ENCODE data around the gene KATNAL2. TPM values are rescaled to one million over a fixed set of nuclear protein-coding genes. Genes with fewer than 3 reads are reported as not detected.

The KATNAL2 gene
- total RNA-seq, 6 experiments from 2014 or later = 0.38 to 0.92 (median 0.66) TPM

DNA sequence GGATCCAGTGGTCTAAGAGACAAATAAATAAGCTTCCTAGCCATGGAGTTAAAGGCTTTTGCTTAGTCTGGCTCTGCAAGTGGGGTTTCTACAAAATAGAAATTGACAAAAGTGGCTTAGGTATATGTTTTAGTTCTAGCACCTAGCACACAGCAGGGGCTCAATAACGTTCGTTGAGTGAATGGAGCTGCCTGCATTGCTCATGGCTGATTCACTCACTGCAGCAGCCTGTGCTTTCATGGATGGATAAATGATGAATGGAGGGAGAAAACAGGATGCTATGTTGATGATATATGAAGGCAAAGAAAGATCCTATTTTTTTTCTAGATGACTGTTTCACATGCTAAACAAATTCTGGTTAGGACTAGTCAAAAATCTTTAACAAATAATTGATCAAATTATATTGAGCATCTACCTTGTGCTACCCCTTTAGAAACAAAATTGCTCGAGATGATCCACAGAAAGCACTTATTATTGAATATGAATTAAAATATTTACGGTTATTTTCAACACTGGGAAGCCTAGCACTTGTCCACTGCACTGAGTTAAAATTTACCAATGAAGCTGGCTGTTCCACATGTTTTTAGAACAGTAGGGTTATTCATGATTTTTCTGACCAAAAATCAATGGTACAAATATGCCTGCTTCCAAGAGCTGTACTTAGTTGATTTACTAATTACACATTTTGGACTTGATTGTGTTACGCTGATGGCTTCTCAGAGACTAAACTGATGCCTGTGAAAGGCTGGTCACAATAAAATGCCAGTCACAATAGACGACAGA is 193.3 kb downstream of the KATNAL2 start:
- no peak for DNase-seq
- Mint-ChIP-seq H3K36me3 (ENCODE audit: low read depth) (peaks cover 8% of the 10 kb centered on the region), H3K27ac (no peak overlapping the region), H3K4me1 (ENCODE audit: low read depth) (peaks cover 12% of the 10 kb centered on the region; the same call in 1 of the 2 replicates), H3K4me3 (no peak overlapping the region), H3K27me3 (ENCODE audit: insufficient read depth) (no peaks in the 10 kb centered on the region), H3K9me3 (no peaks in the 10 kb centered on the region)
- TF ChIP-seq, protein P1, sequence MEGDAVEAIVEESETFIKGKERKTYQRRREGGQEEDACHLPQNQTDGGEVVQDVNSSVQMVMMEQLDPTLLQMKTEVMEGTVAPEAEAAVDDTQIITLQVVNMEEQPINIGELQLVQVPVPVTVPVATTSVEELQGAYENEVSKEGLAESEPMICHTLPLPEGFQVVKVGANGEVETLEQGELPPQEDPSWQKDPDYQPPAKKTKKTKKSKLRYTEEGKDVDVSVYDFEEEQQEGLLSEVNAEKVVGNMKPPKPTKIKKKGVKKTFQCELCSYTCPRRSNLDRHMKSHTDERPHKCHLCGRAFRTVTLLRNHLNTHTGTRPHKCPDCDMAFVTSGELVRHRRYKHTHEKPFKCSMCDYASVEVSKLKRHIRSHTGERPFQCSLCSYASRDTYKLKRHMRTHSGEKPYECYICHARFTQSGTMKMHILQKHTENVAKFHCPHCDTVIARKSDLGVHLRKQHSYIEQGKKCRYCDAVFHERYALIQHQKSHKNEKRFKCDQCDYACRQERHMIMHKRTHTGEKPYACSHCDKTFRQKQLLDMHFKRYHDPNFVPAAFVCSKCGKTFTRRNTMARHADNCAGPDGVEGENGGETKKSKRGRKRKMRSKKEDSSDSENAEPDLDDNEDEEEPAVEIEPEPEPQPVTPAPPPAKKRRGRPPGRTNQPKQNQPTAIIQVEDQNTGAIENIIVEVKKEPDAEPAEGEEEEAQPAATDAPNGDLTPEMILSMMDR (IDR thresholded peaks at IDR 0.05) = no peak

DNA sequence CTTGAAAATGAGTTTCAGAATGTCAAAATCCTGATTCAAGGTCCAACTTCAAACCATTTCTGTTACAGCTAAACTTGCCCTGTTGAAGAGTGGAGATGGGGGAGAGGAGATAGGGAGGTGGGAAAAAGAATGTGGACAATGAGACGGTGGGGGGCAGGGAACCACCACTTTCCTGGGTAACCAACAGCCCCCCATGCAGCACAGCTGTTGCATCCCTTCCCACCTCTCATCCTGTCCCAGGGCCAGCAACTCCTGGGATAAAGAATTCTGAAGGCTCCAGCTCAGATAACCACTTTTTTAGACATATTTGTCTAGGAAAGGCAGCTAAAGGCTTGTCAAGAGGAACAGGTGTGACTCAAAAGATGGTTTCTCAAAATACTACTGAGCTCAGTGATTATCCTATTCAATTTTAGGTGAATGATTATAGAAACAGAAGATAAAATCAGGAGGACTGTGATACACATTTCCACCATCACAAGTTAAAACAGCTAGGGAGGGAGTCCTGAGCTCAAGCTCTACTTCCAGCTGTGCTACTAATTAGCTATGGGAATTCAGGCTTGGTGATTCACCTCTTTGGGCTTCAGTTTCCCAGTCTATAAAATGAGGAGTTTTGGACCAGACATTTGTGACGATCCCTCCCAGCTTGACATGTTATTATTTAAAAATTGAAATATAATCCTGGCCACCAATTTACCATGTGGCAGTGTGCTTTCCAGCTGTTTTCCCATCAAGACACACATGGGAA is 196.6 kb downstream of the KATNAL2 start:
- Mint-ChIP-seq H3K4me1 (ENCODE audit: low read depth) (peaks cover 21% of the 10 kb centered on the region), H3K4me3 (no peak overlapping the region), H3K27ac (no peak overlapping the region), H3K36me3 (ENCODE audit: low read depth) (peaks cover 15% of the 10 kb centered on the region), H3K9me3 (no peaks in the 10 kb centered on the region), H3K27me3 (ENCODE audit: insufficient read depth) (no peaks in the 10 kb centered on the region)
- DNase-seq = peak; percentile 50
- TF ChIP-seq, protein P1 (IDR thresholded peaks at IDR 0.05) = no peak

DNA sequence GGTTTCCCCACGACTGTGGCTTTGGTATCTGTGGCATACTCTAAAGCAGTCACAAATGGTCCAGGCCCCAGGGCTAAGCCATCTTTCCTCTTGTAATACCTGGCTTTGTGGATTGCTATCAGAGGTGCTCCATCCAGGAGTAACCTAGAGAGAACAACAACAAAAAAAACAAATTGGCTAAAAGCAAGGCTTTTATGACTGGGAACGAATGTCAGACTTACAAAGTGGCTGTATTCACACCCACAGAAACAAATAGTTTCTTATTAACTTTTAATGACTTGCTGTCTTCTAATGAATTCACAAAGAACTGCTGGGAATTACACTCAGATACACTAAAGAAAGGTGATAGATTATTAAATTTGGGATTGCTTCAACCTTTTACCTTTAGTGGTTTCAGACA is 197.8 kb downstream of the KATNAL2 start:
- no peak overlapping the region for H3K27ac Mint-ChIP-seq
- TF ChIP-seq, protein P1 (IDR thresholded peaks at IDR 0.05) = no peak
- H3K36me3 Mint-ChIP-seq (ENCODE audit: low read depth) = peaks cover 15% of the 10 kb centered on the region

DNA sequence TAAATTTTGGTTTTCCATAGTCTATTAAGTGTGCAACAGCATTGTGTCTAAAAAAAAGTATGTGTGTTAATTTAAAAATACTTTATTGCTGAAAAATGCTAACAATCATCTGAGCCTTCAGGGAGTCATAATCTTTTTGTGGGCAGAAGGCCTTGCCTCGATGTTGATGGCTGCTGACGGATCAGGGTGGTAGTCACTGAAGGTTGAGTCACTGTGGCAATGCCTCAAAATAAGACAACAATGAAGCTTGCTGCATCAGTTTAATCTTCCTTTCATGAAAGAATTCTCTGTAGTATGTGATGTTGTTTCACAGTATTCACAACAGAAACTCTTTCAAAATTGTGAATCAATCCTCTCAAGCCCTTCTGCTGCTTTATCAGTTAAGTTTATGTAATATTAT is 201.6 kb downstream of the KATNAL2 start:
- no peaks in the 10 kb centered on the region for H3K9me3 Mint-ChIP-seq
- DNase-seq = peak; percentile 59

More for the DNA sequence above, 197.8 kb downstream of the KATNAL2 start:
- Mint-ChIP-seq H3K9me3 (no peaks in the 10 kb centered on the region), H3K27me3 (ENCODE audit: insufficient read depth) (no peaks in the 10 kb centered on the region), H3K4me1 (ENCODE audit: low read depth) (peaks cover 32% of the 10 kb centered on the region), H3K4me3 (no peak overlapping the region)
- no peak for DNase-seq

DNA sequence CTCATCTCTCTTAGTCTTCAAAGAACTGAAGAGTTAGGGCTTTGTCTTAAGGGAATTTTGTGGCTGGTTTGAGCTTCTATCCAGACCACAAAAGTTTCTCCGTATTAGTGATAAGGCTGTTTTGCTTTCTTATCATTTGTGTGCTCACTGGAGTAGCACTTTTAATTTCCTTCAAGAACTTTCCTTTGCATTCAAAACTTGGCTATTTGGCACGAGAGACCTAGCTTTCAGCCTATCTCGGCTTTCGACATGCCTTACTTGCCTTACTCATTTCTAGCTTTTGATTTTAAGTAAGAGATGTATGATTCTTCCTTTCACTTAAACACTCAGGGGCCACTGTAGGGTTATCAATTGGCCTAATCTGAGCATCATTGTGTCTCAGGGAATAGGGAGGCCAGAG is 203.0 kb downstream of the KATNAL2 start:
- DNase-seq = no peak
- TF ChIP-seq, protein P1 (IDR thresholded peaks at IDR 0.05) = no peak
- Mint-ChIP-seq H3K27ac (no peak overlapping the region), H3K9me3 (no peaks in the 10 kb centered on the region), H3K27me3 (ENCODE audit: insufficient read depth) (no peaks in the 10 kb centered on the region), H3K4me1 (ENCODE audit: low read depth) (peaks cover 27% of the 10 kb centered on the region), H3K36me3 (ENCODE audit: low read depth) (peaks cover 27% of the 10 kb centered on the region), H3K4me3 (no peak overlapping the region)

More for the DNA sequence above, 201.6 kb downstream of the KATNAL2 start:
- H3K27me3 Mint-ChIP-seq (ENCODE audit: insufficient read depth) = no peaks in the 10 kb centered on the region
- H3K36me3 Mint-ChIP-seq (ENCODE audit: low read depth) = peaks cover 24% of the 10 kb centered on the region
- peak overlapping the region; percentile 9; the same call in 1 of the 2 replicates for H3K27ac Mint-ChIP-seq
- peaks cover 33% of the 10 kb centered on the region for H3K4me1 Mint-ChIP-seq (ENCODE audit: low read depth)
- H3K4me3 Mint-ChIP-seq = no peak overlapping the region
- TF ChIP-seq, protein P1 (IDR thresholded peaks at IDR 0.05) = no peak
